ENCODE data around the gene NRAP. TPM values are rescaled to one million over a fixed set of nuclear protein-coding genes. Genes with fewer than 3 reads are reported as not detected.

NRAP gene
- polyA plus RNA-seq, 1 donor (not counting 4 experiments of a cell fraction or from before 2014, with no cell fraction given), result not detected

DNA sequence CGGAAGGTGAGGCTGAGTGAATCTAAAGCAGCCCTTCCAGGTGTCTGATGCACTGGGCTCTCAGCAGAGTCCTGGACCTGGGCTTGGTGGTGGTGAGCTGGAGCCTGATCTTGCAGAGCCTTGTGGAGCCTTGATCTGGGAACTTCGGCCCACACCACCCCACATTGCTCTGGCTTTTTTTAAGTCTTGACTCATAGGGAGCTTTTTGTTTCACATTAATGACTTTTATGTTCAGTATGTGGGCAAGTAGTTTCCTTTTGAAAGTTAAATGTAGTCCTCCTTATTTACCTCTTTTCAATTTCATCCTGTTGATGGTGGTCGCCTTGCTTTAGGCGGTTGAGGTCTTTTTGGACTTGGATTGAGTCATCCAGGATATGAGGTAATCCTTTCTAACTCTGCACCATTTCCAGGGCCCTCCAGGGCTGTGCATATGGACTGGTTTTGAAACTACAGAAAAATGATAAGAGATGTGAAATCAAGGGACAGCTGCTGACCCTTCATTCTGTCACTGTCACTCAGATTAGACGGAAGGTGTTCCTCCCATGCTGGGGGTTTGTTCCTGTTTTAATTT is 2.9 kb upstream of the NRAP start:
- Histone ChIP-seq H3K9ac (ENCODE audit: control insufficient read depth, extremely low read depth, insufficient read depth, low read length) (no peak overlapping the region), H3K79me2 (ENCODE audit: control insufficient read depth, insufficient read depth, low read length) (no peaks in the 10 kb centered on the region), H3K4me2 (ENCODE audit: control insufficient read depth, extremely low read depth, insufficient read depth, low read depth, low read length) (peak overlapping the region; percentile 46), H4K20me1 (ENCODE audit: control insufficient read depth, extremely low read depth, insufficient read depth, low read length) (no peaks in the 10 kb centered on the region), H3K27me3 (ENCODE audit: control insufficient read depth, extremely low read depth, insufficient read depth, low read length) (no peaks in the 10 kb centered on the region), H3K9me1 (ENCODE audit: control insufficient read depth, extremely low read depth, insufficient read depth, low read length) (no peaks in the 10 kb centered on the region), H3K4me1 (ENCODE audit: control insufficient read depth, extremely low read depth, insufficient read depth, low read length) (peaks cover 16% of the 10 kb centered on the region), H3K27ac (ENCODE audit: control insufficient read depth, insufficient read depth, low read length) (no peak overlapping the region), H3K36me3 (ENCODE audit: control insufficient read depth in 2 of 2, extremely low read depth in 1 of 2, insufficient read depth in 2 of 2, low read length in 2 of 2) (no peaks in the 10 kb centered on the region), H3K9me3 (ENCODE audit: control insufficient read depth, low read depth, low read length) (no peaks in the 10 kb centered on the region), H3K4me3 (ENCODE audit: control insufficient read depth in 2 of 3, extremely low read depth in 1 of 3, insufficient read depth in 2 of 3, low read depth in 1 of 3, low read length in 3 of 3) (no peak overlapping the region), H2AFZ (ENCODE audit: control insufficient read depth, low read length) (no peak overlapping the region)
- TF ChIP-seq CTCF (optimal IDR thresholded peaks at IDR 0.05 in 1 of 3, IDR thresholded peaks at IDR 0.05 in 1 of 3, conservative IDR thresholded peaks at IDR 0.05 in 1 of 3; ENCODE audit: extremely low read depth in 1 of 3, insufficient read depth in 2 of 3, low read length in 3 of 3) (no peak), EZH2 (IDR thresholded peaks at IDR 0.05; ENCODE audit: low read length) (no peak)
- dilution Hi-C loops (cut with MboI; ENCODE audit: extremely low pct_ligation_motif_present, low sequenced_read_pairs), result no loop called here
- FAIRE-seq (no peak), DNase-seq (ENCODE audit: low read depth, low spot score) (no peak)

DNA sequence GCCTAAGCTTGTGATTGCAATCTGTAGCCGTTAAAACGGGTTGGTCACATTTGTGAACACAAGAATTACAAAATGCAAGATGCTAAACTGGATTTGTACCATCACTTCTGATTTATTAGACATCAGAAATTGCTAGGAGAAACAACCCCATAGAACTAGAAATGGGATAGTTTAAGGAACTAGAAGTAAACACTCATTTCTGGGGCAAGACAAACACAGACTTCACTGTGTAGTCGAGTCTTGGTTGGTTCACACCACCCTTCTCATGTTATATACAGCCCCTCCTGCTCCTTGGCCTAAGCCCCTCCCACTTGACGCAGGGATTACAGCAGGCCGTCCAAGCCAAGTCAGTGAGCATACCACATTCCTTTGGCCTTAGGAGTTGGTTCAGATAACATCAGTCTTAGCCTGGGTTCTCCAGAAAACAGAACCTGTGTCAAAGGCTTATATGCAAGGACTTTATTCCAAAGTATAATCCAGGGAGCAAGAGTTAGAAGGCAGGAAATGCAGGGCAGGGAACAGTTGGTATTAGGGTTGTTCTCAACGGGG is 2.0 kb upstream of the NRAP start:
- Histone ChIP-seq H3K4me1 (ENCODE audit: control insufficient read depth, extremely low read depth, insufficient read depth, low read length) (peaks cover 16% of the 10 kb centered on the region), H3K27me3 (ENCODE audit: control insufficient read depth, extremely low read depth, insufficient read depth, low read length) (no peaks in the 10 kb centered on the region), H2AFZ (ENCODE audit: control insufficient read depth, low read length) (no peak overlapping the region), H4K20me1 (ENCODE audit: control insufficient read depth, extremely low read depth, insufficient read depth, low read length) (no peaks in the 10 kb centered on the region), H3K27ac (ENCODE audit: control insufficient read depth, insufficient read depth, low read length) (no peak overlapping the region), H3K9ac (ENCODE audit: control insufficient read depth, extremely low read depth, insufficient read depth, low read length) (no peak overlapping the region), H3K4me2 (ENCODE audit: control insufficient read depth, extremely low read depth, insufficient read depth, low read depth, low read length) (no peak overlapping the region), H3K36me3 (ENCODE audit: control insufficient read depth in 2 of 2, extremely low read depth in 1 of 2, insufficient read depth in 2 of 2, low read length in 2 of 2) (no peaks in the 10 kb centered on the region), H3K79me2 (ENCODE audit: control insufficient read depth, insufficient read depth, low read length) (no peaks in the 10 kb centered on the region), H3K9me1 (ENCODE audit: control insufficient read depth, extremely low read depth, insufficient read depth, low read length) (no peaks in the 10 kb centered on the region), H3K9me3 (ENCODE audit: control insufficient read depth, low read depth, low read length) (no peaks in the 10 kb centered on the region), H3K4me3 (ENCODE audit: control insufficient read depth in 2 of 3, extremely low read depth in 1 of 3, insufficient read depth in 2 of 3, low read depth in 1 of 3, low read length in 3 of 3) (no peak overlapping the region)
- FAIRE-seq (peak; percentile 74), DNase-seq (ENCODE audit: low read depth, low spot score) (no peak)
- no peak for TF ChIP-seq CTCF (optimal IDR thresholded peaks at IDR 0.05 in 1 of 3, IDR thresholded peaks at IDR 0.05 in 1 of 3, conservative IDR thresholded peaks at IDR 0.05 in 1 of 3; ENCODE audit: extremely low read depth in 1 of 3, insufficient read depth in 2 of 3, low read length in 3 of 3)
- TF ChIP-seq EZH2 (IDR thresholded peaks at IDR 0.05; ENCODE audit: low read length), result no peak
- dilution Hi-C loops (cut with MboI; ENCODE audit: extremely low pct_ligation_motif_present, low sequenced_read_pairs), result no loop called here
